ENCODE measurements around the gene FXYD5. TPM values are rescaled to one million over a fixed set of nuclear protein-coding genes. Genes with fewer than 3 reads are reported as not detected.

The FXYD5 gene
- total RNA-seq, 4 donors from 2014 or later: 6.0 to 67.7 (median 22.2) TPM

- no peak overlapping the region for H3K27ac ChIP-seq
- H3K9me3 ChIP-seq: peaks cover 0 to 13% (median 4%) of the 10 kb centered on the region in 4 donors
- no peak overlapping the region for H3K4me3 ChIP-seq
- H3K27me3 ChIP-seq: no peaks in the 10 kb centered on the region
- H3K4me1 ChIP-seq: peaks cover 0 to 7% (median 0%) of the 10 kb centered on the region in 4 donors
- no peak for TF ChIP-seq CTCF (IDR thresholded peaks at IDR 0.05)
- no peak for TF ChIP-seq POLR2A (IDR thresholded peaks at IDR 0.05)
- DNase-seq: peak in 1 of 3 donors; percentile 25
- peaks cover 0 to 28% (median 0%) of the 10 kb centered on the region in 3 donors for H3K36me3 ChIP-seq
These were observed 8.2 kb downstream of the FXYD5 start for GRCh38 chr19:35162471-35163326.

GRCh38 chr19:35164418-35164817, 9.9 kb downstream of the FXYD5 start:
- Histone ChIP-seq H3K36me3 (peaks cover 0 to 28% (median 0%) of the 10 kb centered on the region in 3 donors), H3K4me3 (no peak overlapping the region), H3K27me3 (no peaks in the 10 kb centered on the region), H3K27ac (no peak overlapping the region), H3K9me3 (peaks cover 0 to 13% (median 4%) of the 10 kb centered on the region in 4 donors), H3K4me1 (peaks cover 0 to 7% (median 0%) of the 10 kb centered on the region in 4 donors)
- no peak for DNase-seq
- no peak for TF ChIP-seq POLR2A (IDR thresholded peaks at IDR 0.05)
- no peak for TF ChIP-seq CTCF (IDR thresholded peaks at IDR 0.05)

- no peaks in the 10 kb centered on the region for H3K27me3 ChIP-seq
- TF ChIP-seq POLR2A (IDR thresholded peaks at IDR 0.05) (no peak), CTCF (IDR thresholded peaks at IDR 0.05) (no peak)
- no peak overlapping the region for H3K4me3 ChIP-seq
- peaks cover 0 to 7% (median 0%) of the 10 kb centered on the region in 4 donors for H3K4me1 ChIP-seq
- H3K36me3 ChIP-seq: peaks cover 0 to 28% (median 0%) of the 10 kb centered on the region in 3 donors
- no peak overlapping the region for H3K27ac ChIP-seq
- peak in 1 of 3 donors; percentile 25 for DNase-seq
- peaks cover 0 to 13% (median 4%) of the 10 kb centered on the region in 4 donors for H3K9me3 ChIP-seq
These were observed 10.9 kb downstream of the FXYD5 start for GRCh38 chr19:35165200-35166058.

- peak overlapping the region in 1 of 4 donors; percentile 59 for H3K27ac ChIP-seq
- peaks cover 0 to 7% (median 0%) of the 10 kb centered on the region in 4 donors for H3K4me1 ChIP-seq
- no peaks in the 10 kb centered on the region for H3K27me3 ChIP-seq
- TF ChIP-seq POLR2A (IDR thresholded peaks at IDR 0.05) (no peak), CTCF (IDR thresholded peaks at IDR 0.05) (no peak)
- DNase-seq: peak in 1 of 3 donors; percentile 28
- no peak overlapping the region for H3K4me3 ChIP-seq
- H3K9me3 ChIP-seq: peaks cover 0 to 13% (median 4%) of the 10 kb centered on the region in 4 donors
- H3K36me3 ChIP-seq: peaks cover 0 to 24% (median 0%) of the 10 kb centered on the region in 3 donors
These were observed 11.8 kb downstream of the FXYD5 start for GRCh38 chr19:35166100-35167063.

Measured in Peyer's patch (tissue), 4 donors.